Epidermal melanocyte (primary cell): Measurements from ENCODE around the gene HELQ.
"Not testable (repeated sequence)": the region's sequence is repeated elsewhere in the genome, so short reads cannot be mapped to it uniquely, and the experiment has no call there.

Source experiments
- DNase-seq: peaks from one replicate; pipeline ENCODE4 v3.0.0; 2011; ENCODE audit warnings: low spot score; ENCODE audit not compliant: insufficient read length

Gene HELQ, protein sequence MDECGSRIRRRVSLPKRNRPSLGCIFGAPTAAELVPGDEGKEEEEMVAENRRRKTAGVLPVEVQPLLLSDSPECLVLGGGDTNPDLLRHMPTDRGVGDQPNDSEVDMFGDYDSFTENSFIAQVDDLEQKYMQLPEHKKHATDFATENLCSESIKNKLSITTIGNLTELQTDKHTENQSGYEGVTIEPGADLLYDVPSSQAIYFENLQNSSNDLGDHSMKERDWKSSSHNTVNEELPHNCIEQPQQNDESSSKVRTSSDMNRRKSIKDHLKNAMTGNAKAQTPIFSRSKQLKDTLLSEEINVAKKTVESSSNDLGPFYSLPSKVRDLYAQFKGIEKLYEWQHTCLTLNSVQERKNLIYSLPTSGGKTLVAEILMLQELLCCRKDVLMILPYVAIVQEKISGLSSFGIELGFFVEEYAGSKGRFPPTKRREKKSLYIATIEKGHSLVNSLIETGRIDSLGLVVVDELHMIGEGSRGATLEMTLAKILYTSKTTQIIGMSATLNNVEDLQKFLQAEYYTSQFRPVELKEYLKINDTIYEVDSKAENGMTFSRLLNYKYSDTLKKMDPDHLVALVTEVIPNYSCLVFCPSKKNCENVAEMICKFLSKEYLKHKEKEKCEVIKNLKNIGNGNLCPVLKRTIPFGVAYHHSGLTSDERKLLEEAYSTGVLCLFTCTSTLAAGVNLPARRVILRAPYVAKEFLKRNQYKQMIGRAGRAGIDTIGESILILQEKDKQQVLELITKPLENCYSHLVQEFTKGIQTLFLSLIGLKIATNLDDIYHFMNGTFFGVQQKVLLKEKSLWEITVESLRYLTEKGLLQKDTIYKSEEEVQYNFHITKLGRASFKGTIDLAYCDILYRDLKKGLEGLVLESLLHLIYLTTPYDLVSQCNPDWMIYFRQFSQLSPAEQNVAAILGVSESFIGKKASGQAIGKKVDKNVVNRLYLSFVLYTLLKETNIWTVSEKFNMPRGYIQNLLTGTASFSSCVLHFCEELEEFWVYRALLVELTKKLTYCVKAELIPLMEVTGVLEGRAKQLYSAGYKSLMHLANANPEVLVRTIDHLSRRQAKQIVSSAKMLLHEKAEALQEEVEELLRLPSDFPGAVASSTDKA

DNA sequence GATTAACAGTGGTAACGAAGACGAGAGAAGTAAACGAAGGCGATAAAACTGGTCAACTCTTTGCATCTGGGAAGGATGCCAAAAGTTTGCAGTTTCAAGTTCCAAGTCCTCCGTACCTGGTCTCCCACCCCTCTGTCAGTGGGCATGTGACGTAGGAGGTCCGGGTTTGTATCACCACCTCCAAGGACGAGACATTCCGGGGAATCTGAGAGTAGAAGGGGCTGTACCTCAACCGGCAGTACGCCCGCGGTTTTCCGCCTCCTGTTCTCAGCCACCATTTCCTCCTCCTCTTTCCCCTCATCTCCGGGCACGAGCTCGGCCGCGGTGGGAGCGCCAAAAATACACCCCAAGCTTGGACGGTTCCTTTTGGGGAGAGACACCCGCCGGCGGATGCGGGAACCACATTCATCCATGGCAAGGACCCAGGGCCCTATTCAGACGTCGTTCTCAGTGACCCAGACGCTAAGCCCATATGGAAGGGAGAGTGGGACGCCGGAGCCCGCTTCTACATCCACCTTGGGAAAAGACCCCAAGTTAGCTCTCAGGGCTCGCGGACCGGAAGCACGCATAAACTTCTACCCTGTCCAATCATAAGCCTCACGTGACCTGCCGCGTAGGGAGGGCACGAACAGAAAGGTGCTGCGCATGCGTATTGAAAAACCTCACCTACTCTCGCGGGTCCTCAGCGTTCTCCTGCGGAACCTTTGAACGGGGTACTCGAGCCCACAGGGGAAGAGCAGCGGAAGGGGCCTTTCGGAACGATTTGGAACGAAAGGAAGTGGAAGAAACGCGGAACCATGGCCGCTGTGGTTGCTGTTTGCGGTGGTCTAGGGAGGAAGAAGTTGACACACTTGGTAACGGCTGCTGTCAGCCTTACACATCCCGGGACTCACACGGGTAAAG lies at the start of gene HELQ, which contains the start of gene MRPS18C:
Gene HELQ, minus strand, starts transcription at position 543 of the 903 bp plus-strand sequence. Its CDS starts 130 bp downstream, at position 413.
Gene MRPS18C, plus strand, starts transcription at position 778 of the 903 bp plus-strand sequence. Its CDS starts 20 bp downstream, at position 798.
- DNase-seq: peak; percentile 95

DNA sequence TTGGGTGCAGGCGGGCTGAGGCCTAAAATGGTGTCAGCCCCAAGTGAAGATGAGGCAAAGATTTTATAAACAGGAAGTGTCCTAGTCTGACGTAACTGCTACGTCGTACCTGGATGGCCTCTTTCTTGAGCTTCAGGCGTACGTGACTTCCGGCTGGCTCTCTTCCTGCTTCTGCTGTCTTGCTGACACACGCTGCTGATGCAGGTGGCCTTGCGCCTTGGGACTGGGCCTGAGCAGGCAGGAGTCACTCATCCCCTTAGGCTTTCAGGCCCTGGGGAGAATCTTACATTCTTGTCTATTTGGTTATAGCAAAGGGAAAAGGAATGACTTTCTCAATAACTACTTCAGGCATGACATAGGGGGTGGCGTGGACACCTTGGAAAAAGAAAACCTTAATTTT lies 49.4 kb upstream of the HELQ start:
- no peak for DNase-seq

DNA sequence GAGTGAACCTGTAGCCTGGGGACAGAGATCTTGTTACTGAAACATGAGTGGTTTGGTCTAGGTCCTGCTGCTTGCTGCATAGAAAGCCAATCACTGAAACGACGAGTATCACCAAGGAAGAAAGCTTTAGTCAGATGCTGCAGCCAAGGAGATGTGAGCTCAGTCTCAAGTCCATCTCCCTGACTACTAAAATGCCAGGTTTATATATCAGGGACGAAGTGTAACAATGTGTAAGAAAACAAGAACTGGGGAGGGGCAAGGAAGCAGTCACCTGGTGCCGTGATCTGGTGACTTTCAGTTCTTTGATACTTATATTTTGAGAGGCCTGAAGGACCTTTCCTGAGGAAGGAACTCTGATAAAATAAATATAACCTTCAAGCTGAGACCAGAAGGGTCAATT lies 48.9 kb upstream of the HELQ start:
- DNase-seq: no peak

DNA sequence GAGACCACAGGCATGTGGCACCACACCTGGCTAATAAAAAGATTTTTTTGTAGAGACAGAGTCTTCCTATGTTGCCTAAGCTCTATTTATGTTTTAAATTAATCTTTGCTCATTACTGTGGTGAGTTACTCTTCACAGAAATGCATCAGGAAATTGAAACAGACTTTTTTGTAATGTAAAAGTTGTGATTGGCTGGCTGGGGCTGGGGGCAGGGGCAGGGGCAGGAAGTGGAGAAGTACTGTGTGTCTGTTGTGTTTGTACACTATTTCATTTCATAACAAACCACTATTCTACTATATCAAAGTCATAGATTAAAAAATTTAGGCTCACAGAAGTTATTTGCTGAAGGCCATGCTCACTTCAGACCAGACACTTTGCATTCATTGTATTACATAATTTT lies 48.4 kb upstream of the HELQ start:
- DNase-seq: no peak

DNA sequence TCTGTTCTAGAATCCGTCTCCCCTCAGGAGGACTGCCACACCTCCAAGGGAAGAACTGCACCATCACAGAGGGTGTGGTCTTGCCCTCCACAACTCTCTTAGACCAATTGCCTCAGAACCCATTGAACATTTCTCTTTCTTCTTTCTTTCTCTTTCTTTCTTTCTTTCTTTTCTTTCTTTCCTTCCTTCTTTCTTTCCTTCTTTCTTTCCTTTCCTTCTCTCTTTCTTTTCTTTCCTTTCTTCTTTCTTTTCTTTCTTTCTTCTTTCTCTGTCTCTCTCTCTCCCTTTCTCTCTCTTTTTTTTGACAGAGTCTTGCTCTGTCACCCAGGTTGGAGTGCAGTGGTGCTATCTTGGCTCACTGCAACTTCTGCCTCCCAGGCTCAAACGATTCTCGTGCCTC lies 46.0 kb upstream of the HELQ start:
- DNase-seq: not testable (repeated sequence)

DNA sequence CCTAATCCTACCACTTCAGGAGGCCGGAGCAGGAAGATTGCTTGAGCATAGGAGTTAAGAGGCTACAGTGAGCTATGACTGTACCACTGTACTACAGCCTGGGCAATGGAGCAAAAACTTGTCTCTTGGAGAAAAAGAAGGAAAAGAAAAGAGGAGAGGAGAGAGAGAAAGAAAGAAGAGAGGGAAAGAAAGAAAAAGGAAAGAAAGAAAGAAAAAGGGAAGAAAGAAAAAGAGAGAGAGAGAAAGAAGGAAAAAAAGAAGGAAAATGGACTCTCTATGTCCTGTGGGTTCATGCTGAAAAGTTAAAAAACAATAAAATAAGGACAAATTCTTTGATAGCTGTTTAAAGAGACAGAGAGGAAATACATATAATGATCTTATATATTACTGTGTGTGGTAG lies 42.6 kb upstream of the HELQ start:
- no peak for DNase-seq

DNA sequence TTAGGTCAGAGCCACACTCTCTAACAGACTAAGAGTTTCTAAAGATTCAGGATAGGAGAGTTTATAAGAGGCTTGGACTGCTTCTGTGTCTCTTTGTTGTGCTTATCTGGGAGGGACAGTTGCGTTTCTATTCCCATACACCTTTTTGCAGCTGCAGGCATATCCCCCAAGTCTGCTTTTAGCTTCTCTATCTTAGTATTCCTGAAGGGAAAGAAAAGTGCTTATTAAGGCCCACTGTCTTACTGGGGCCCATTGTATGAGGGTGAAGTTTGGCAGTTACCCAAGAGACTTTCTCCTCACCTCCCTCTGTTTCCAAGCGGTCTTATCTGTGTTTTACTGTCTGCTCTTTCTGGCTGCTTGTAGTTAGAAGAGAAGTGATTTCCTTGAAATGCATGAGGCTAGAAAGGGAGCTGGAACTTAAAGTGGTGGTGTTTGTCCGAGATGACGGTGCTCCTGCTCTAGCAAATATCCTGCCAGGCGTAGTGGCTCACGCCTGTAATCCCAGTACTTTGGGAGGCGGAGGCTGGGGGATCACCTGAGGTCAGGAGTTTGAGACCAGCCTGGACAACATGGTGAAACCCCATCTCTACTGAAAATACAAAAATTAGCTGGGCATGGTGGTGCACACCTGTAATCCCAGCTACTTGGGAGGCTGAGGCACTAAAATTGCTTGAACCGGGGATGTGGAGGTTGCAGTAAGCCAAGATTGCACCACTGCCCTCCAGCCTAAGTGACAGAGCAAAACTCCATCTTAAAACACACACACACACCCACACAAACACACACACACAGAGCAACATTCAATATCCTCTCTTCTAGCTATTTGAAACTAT lies 40.7 kb upstream of the HELQ start:
- not testable (repeated sequence) for DNase-seq

DNA sequence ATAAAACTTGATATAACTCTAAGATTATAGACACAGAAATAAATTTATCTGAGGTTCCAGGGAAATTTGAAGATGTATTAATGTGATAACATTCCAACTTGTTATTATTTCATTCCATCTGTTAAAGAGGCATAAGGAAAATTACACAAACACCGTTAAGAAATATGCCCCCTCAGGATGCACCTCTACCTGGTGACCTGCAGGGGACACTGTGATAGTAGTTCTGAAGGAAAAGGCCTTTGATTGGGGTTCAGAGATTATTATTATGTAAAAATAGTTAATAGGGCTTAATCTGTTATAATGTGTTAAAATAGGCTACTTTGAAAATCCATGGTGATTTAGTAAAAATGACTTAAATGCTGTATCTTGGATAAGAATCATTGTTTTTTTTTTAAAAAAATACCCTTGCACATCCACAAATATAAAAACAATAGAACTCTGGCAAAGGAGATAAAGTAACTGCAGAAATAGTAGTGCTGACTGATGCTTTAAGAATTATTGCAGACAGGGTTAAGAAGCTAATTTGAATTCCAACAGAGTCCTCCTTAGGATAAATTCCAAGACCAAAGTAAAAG lies 35.3 kb upstream of the HELQ start:
- DNase-seq: no peak

DNA sequence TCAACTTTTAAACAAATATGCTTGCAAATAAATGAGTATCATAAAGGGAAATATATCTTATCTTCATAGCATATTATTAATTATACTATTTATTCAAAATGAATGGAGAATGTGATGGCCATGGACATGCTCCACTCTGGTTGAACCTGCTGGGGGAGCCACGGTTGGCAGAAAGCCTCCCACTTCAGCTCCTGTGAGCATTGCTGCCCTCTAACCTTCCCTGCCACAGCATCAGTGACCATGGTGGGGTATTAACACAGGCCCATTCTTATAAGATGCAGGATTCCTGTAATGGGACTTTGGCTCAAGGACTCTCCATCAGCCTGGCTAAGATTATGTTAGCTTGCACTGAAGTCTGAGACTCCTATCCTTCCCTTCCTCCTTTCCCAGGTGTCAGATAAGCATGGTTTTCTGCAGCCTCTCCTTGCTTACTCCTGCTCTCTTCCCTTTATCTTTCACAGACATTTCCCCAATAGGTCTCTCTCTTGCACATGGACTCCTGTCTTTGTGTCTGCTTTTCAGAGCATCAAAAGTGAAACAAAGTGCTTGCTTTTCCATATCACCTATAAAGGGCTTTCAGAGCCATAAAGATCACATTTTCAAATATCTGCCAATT lies 34.2 kb upstream of the HELQ start:
- no peak for DNase-seq

DNA sequence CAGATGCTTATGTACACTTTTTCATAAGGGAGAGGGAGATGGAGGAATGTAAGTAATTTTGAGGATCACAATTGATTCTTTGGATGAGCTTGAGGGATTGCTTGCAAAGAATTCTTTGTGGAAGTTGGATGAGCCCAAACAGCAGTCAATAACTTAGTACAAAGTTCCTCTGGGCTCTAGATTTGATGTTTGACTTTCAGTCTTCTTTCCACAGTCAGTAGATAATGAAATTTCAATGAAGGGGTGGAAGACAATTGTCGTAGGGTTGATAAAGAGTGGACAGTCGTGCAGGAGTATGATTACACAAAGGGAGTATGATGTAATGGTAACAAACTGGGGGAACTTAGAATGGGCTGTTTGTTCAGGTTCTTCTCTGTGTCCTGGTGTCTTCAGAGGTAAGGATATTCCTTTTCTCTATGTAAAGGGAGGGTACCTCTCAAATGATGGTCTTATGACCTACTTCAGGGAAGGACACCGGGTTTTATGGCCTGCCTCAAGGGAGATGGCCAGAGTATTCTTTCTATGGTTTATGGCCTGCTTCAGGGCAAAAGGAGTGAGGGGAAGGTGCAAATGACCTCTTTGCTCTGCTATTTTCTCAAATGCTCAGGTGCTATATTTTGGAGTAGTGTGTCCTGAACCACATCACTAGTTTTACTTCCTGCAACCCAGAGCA lies 31.0 kb upstream of the HELQ start:
- no peak for DNase-seq

DNA sequence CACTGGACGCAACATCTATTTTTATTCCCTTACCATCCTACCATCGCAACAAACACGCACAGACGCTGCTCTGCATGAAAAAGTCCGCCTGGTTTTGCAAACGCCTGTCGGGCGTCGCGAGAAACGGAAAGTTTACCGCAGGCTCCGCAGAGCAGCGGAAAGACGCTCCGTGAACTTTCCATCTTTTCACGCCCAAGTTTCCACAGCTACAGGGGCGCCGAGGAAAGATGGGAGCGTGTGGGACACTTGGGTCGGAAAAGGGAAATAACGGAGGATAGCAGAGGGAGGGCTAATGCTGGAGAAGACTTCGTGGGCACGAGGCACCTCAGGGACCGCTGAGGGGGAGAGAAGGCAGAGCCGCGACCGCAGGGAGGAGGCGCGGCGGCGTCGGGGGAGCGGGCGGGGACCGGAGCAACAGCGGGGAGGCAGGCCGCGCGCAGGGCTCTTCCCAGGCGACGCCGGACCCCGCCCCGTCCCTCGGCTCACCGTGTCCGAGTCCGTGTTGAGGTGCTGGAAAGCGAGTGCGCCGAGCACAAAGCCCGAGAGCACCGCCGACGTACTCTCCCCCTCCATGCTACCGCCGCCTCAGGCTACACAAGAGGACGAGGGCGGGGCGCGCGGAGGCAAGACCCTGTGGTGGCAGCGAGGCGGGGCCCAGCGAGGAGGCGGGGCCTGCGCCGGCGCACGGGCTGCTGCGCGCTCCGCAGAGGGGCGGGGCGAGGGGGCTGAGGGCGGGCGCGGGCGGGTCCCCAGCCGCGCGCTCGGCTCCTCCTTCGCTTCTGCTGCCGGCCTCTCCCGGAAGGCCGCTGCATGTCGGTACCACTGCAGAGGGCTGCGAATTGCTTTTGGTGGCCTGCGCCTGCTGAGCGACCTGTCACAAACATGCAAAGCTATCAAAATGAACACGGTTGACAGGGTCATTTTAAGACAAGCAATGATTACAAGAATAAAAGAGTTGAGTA lies 29.2 kb upstream of the HELQ start, which contains the start of gene ABRAXAS1:
Gene ABRAXAS1, minus strand, starts transcription at position 601 of the 962 bp plus-strand sequence. Its CDS starts 28 bp downstream, at position 573.
- DNase-seq: peak; percentile 81

DNA sequence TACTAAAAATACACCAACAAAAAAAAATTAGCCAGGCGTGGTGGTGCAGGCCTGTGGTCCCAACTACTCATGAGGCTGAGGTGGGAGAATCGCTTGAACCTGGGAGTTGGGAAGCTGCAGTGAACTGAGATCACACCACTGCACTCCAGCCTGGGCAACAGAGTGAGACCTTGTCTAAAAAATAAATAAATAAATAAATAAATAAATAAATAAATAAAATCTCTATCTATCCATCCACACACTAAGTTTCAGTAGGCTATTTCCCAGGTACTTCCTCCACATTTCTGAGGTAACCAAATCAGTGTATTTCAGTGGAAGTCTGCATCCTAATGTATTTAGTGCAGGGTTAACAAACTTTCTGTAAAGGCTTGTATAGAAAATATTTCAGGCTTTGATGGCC lies 18.3 kb upstream of the HELQ start:
- DNase-seq: no peak

DNA sequence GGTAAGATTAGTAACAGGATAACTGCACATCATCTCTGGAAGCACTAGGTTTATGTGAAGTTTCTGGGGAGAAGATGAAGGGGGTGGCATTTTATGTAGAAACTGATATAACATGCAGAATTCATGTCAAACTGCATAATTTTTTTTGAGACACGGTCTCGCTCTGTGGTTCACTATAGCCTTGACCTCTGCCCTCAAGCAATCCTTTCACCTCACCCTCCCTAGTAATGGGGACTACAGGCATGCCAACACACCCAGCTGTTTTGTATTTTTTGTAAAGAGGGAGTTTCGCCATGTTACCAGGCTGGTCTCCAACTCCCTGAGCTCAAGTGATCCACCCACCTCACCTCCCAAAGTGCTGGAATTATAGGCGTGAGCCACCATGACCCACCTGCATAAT lies 17.8 kb upstream of the HELQ start:
- DNase-seq: no peak

DNA sequence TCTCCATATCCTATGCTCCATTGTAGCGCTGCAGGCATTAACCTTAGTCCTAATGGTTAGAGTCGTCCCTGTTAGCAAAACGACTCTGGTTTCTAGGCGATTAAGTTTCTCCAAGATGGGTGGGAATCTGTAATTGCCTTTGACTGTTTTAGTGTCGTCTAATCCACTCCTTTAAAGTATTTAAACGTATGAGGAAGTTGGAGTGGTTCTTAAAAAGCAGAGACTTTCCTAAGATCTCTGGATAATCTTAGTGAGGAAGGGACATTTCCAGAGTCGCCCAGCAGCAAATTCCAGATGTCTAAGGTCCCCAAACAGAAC lies 520 bp upstream of the HELQ start:
- no peak for DNase-seq

DNA sequence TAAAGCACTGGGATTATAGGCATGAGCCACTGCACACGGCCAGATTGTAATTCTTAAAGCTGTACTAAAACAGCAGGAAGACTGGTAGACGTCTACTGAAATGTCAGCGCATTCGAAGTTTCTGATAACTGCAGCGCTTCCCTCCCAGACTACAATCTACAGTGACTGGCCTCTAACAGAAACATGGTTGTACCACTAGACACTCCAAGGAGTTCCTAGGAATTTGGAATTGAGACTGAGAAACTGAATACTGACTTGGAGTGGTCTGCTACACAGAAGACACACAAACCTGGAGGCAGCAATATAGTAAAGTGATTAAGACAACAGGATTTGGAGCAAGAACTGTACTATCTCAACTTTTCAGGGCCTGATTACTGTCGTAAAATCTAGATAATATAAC lies 937 bp downstream of the HELQ start:
- no peak for DNase-seq

DNA sequence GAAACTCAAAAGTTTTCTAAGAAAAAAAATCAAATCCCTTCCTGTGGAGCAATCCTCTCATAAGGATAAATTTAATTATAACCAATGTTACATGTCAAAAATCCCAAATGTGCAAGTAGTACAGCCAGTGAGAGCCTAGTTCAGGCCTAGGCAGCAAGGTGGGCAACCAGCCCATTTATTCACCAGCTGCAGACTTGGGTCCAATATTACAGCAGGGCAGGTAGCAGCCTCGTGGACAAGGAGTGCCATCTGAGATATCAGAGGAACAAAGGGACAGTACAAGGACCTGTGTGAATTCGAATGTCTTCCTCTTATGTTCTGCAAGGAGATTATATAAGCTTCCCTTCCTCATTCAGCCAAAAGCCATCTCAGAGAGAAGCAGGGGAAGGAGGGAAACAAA lies 6.6 kb downstream of the HELQ start:
- DNase-seq: no peak

DNA sequence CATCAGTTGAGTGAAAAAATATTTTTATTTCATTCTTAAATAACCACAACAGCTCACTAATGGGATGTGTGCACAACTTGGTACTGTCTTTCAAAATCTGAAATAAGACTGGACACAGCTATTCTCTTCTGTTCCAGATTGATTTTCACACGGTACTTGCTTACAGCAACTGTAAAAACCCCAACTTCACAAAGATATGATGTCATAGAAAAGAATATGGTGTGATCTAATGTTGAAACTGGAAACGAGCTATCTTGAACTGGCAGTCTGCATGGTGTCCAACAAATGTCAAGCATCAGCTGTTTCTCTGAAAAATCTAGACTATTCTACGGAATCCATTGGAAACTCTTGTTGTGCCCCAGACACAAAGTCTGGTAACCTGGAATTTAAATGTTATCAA lies 14.7 kb downstream of the HELQ start:
- DNase-seq: no peak
